Measurements from ENCODE around the gene ENGASE. TPM values are rescaled to one million over a fixed set of nuclear protein-coding genes. Genes with fewer than 3 reads are reported as not detected.

The ENGASE gene
- total RNA-seq, 1 experiment from 2014 or later = 34.5 TPM

DNA sequence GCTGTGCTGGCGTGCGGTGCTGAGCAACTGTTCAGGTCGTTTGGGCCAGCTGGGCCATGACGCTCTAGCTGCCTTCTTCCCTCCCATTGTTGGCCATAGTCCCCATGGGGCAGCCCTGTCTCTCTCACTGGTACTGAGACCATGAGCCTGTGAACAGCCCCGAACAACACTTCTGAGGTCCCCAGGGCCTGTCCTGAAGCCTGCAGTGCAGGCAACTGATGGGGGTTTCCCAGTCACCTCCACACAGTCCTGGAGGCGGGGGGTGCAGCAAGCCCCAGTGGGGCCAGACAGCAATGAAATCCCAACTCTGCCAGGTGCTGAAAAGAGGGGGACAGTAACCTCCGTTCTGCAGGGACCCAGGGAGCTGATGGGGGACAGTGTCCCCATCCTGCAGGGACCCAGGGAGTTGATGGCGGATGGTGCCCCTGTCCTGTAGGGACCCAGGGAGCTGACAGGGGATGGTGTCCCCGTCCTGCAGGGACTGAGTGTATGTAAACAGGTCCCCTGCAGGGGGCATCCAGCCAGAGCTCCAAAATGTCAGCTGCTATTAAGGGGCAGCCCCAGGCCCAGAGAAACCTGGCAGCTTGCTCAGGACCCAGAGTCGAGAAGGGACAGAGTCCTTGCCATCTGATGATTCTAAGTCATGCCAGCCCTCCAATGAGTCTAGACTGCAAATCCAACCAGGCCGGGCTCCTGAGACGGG is 30.4 kb downstream of the ENGASE start:
- ChIA-PET CTCF (interaction anchor here (0.6 to 1.1 kb wide), 4 partner anchors 11 to 287 kb away, joined by 3 to 4 read pairs (median 3); no protein-coding TSS in a partner anchor), POLR2A (no interaction called here)
- H3K9me3 Mint-ChIP-seq (ENCODE audit: unreplicated experiment) = no peaks in the 10 kb centered on the region
- intact Hi-C loops (cut with micrococcal nuclease) = no loop called here
- BruUV-seq (replicated peaks) = no TSS peak
- H3K27ac Mint-ChIP-seq (ENCODE audit: low read depth, unreplicated experiment) = no peak overlapping the region
- peaks cover 31% of the 10 kb centered on the region for H3K27me3 Mint-ChIP-seq (ENCODE audit: insufficient read depth, unreplicated experiment)
- H3K4me3 Mint-ChIP-seq (ENCODE audit: unreplicated experiment) = no peak overlapping the region
- TF ChIP-seq, protein P1, sequence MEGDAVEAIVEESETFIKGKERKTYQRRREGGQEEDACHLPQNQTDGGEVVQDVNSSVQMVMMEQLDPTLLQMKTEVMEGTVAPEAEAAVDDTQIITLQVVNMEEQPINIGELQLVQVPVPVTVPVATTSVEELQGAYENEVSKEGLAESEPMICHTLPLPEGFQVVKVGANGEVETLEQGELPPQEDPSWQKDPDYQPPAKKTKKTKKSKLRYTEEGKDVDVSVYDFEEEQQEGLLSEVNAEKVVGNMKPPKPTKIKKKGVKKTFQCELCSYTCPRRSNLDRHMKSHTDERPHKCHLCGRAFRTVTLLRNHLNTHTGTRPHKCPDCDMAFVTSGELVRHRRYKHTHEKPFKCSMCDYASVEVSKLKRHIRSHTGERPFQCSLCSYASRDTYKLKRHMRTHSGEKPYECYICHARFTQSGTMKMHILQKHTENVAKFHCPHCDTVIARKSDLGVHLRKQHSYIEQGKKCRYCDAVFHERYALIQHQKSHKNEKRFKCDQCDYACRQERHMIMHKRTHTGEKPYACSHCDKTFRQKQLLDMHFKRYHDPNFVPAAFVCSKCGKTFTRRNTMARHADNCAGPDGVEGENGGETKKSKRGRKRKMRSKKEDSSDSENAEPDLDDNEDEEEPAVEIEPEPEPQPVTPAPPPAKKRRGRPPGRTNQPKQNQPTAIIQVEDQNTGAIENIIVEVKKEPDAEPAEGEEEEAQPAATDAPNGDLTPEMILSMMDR (IDR thresholded peaks at IDR 0.05; ENCODE audit: unreplicated experiment) = no peak
- H3K36me3 Mint-ChIP-seq (ENCODE audit: insufficient read depth, unreplicated experiment) = no peaks in the 10 kb centered on the region
- no peaks in the 10 kb centered on the region for H3K4me1 Mint-ChIP-seq (ENCODE audit: insufficient read depth, unreplicated experiment)
- DNase-seq (ENCODE audit: unreplicated experiment) = no peak

DNA sequence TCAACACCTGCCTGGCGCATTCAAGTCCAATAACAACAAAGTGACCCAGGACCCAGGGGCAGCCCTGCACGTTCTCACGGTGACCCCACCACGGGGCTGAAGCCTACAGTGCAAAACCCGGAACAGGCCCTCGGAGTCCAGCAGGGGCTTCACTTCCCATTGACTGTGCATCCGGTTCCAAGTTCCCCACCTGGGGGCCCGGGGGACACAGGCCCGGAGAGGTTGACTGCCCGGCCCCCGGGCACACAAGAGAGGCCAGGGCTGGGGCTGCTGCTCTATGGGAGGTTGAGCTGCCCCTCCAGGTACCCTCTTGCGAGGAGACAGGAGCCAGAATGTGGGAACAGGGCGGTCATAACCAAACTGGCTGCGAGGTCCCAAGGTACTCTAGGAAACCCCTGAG is 31.3 kb downstream of the ENGASE start:
- H3K4me3 Mint-ChIP-seq (ENCODE audit: unreplicated experiment) = no peak overlapping the region
- intact Hi-C loops (cut with micrococcal nuclease) = no loop called here
- H3K9me3 Mint-ChIP-seq (ENCODE audit: unreplicated experiment) = no peaks in the 10 kb centered on the region
- ChIA-PET POLR2A (interaction anchor here (0.6 kb wide), 1 partner anchor 27 kb away, joined by 5 read pairs; no protein-coding TSS in a partner anchor), CTCF (interaction anchor here (0.6 to 0.8 kb wide), 2 partner anchors 21 to 49 kb away, joined by 3 read pairs; no protein-coding TSS in a partner anchor)
- peaks cover 33% of the 10 kb centered on the region for H3K27me3 Mint-ChIP-seq (ENCODE audit: insufficient read depth, unreplicated experiment)
- DNase-seq (ENCODE audit: unreplicated experiment) = no peak
- H3K36me3 Mint-ChIP-seq (ENCODE audit: insufficient read depth, unreplicated experiment) = no peaks in the 10 kb centered on the region
- TF ChIP-seq, protein P1 (IDR thresholded peaks at IDR 0.05; ENCODE audit: unreplicated experiment) = no peak
- no peaks in the 10 kb centered on the region for H3K4me1 Mint-ChIP-seq (ENCODE audit: insufficient read depth, unreplicated experiment)
- no peak overlapping the region for H3K27ac Mint-ChIP-seq (ENCODE audit: low read depth, unreplicated experiment)
- no TSS peak for BruUV-seq (replicated peaks)

DNA sequence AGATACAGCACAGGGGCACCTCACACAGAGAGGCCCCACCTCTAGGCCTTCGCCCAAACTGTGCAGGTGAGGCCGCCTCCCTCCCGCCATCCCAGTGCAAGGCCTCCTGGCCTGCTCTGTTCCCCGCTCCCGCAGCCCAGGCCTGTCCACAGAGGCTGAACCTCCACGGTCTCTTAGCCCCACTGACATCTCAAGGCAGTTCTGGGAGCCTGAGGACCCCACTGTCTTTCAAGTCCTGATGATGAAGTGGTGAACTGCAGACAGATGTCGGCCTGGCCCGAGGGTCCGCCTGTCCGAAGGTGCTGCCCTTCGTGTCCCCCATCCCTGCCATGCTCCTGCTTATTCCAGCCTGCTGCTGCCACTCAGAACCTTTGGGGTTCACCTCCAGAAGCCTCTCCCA is 32.3 kb downstream of the ENGASE start:
- ChIA-PET POLR2A (interaction anchor here (1.4 kb wide), 1 partner anchor 17 kb away, joined by 4 read pairs; no protein-coding TSS in a partner anchor), CTCF (no interaction called here)
- TF ChIP-seq, protein P1 (IDR thresholded peaks at IDR 0.05; ENCODE audit: unreplicated experiment) = no peak
- Mint-ChIP-seq H3K27ac (ENCODE audit: low read depth, unreplicated experiment) (no peak overlapping the region), H3K4me3 (ENCODE audit: unreplicated experiment) (no peak overlapping the region), H3K9me3 (ENCODE audit: unreplicated experiment) (no peaks in the 10 kb centered on the region), H3K4me1 (ENCODE audit: insufficient read depth, unreplicated experiment) (no peaks in the 10 kb centered on the region), H3K36me3 (ENCODE audit: insufficient read depth, unreplicated experiment) (no peaks in the 10 kb centered on the region), H3K27me3 (ENCODE audit: insufficient read depth, unreplicated experiment) (peaks cover 42% of the 10 kb centered on the region)
- intact Hi-C loops (cut with micrococcal nuclease) = no loop called here
- BruUV-seq (replicated peaks) = no TSS peak
- no peak for DNase-seq (ENCODE audit: unreplicated experiment)

DNA sequence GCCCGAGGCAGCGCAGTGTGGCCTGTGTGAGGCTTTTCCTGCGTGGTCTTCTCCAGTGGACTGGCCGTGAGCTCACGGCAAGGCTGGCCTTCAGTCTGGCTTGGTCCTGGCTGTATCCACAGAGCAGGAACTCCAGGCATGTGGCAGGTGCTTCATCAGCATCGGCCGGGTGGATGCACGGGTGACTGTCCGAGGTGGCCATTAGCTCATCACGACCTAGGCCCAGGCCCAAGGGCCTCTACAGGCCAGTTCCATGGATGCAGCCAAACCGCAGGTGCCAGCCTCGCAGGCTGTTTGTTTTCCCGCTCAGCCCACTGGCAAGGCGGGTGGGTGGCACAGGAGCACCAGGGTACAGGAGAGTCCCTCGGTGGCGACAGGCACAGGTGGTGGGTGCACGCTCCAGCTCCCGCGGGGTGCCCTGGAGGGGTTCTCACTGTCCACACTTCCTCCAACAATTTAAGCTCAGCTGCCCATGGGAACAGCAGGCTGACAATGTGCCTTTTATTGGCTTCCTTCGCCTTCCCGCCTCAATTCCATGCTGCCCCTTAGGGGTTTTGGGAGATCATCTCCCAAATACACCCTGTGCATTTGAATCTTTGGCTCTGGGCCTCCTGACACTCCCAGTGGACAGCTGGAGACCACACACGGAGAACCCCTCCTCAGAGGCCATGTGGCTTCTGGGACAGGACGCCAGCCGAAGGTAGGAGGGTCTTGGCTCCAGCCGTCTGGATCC is 33.0 kb downstream of the ENGASE start:
- no peak for DNase-seq (ENCODE audit: unreplicated experiment)
- Mint-ChIP-seq H3K4me3 (ENCODE audit: unreplicated experiment) (no peak overlapping the region), H3K27me3 (ENCODE audit: insufficient read depth, unreplicated experiment) (peaks cover 42% of the 10 kb centered on the region), H3K4me1 (ENCODE audit: insufficient read depth, unreplicated experiment) (no peaks in the 10 kb centered on the region), H3K9me3 (ENCODE audit: unreplicated experiment) (no peaks in the 10 kb centered on the region), H3K27ac (ENCODE audit: low read depth, unreplicated experiment) (no peak overlapping the region), H3K36me3 (ENCODE audit: insufficient read depth, unreplicated experiment) (no peaks in the 10 kb centered on the region)
- intact Hi-C loops (cut with micrococcal nuclease) = no loop called here
- POLR2A ChIA-PET = interaction anchor here (1.4 kb wide), 1 partner anchor 18 kb away, joined by 4 read pairs; no protein-coding TSS in a partner anchor
- TF ChIP-seq, protein P1 (IDR thresholded peaks at IDR 0.05; ENCODE audit: unreplicated experiment) = no peak
- CTCF ChIA-PET = no interaction called here
- BruUV-seq (replicated peaks) = no TSS peak

Measured in MCF 10A (cell line).